HuH-7.5 (cell line): ENCODE data around the gene RASD2.

Experiments
- DNase-seq: peaks from one replicate; pipeline ENCODE4 v3.0.0; 2011; ENCODE audit warnings: low spot score

RASD2 gene

DNA sequence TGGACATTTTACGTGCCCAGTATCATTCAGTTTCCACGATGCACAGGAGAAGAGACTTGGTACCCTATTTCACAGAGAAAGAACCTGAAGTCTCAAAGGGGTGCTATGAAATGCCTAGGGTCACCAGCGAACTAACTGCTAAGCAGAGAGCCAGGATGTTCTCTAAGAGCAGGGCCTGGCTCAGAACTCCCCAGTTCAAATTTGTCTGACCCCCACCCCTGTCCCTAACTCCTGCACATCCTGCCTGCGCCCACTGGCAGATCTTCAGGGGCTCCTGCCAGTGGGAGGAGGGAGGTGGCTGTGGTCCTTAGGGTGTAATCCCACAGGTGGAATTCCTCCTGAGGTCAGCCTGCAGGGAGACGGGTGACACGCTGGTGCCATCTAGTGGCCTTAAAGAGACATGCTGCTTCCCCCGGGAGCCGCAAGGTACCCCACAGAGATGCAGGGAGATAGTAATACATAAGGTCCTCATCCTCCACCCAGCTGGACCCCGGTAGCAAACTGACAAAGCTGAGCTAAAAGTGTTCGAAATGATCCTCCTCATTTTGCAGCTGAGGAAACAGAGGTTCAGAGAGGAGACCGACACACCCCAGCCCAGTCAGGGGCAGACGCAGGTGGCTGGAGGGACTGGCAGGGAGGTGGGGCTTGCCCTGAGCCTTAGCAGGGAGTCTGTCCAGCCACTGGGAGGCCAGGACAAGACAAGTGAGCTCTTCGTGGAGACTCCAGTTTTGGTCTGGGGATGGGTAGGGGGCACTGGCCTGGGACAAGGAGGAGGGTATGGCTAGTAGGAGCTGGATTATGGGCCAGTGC, 42.4 kb downstream of the RASD2 start:
- peak; percentile 90 for DNase-seq

DNA sequence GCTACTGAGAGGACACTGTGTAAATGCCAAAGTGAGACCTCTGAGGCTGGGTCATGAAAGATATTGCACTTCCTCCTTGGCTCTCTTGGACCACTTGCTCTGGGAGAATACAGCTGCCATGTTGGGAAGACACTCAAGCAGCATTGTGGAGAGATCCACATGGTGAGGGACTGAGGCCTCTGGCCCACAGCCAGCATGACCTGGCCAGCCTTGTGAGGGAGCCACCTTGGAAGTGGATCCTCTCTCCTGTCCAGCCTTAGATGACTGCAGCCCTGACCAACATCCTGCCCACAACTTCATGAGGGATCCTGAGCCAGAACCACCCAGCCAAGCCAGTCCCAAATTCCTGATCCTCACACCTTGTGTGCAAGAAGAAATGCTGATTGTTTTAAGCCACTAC, 46.1 kb downstream of the RASD2 start:
- DNase-seq: no peak

DNA sequence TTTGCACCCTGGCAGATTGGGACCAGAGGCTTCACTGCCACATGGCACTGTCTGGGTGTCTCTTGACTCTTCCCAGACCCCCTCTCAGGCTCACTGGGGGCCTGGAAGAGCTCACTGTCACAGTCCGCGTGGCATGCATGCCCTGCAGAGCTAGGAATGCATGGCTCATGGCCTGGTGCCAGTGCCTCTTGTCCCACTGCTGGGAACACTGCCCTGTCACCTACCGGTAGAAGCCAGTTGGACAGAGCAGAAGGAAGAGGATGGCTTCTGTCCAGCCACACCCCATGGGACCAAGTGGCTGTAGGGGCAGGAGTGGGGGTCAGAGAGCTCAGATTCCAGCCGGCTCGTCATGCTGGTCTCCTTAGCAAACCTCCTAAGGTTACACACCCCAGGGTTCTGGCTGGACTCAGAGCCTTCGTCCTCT, 46.8 kb downstream of the RASD2 start:
- DNase-seq: no peak

DNA sequence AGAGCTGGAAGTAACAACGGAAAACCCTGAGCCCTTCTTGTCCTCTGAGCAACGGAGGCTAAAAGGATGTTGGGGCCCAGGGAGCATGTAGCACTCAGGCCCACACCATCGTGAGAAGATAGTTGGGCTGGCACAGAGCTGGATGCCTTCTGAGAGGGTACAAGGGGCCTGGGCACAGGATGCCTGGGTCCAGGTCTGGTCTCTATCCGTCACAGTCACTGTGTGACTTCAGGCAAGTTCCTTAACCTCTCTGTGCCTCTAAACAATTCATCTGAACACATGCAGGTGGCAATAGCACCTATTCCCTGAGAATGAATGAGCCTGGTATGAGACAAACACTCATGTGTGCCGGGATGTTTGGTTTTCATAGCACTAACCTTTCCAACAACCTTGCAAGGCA, 47.3 kb downstream of the RASD2 start:
- DNase-seq: no peak

DNA sequence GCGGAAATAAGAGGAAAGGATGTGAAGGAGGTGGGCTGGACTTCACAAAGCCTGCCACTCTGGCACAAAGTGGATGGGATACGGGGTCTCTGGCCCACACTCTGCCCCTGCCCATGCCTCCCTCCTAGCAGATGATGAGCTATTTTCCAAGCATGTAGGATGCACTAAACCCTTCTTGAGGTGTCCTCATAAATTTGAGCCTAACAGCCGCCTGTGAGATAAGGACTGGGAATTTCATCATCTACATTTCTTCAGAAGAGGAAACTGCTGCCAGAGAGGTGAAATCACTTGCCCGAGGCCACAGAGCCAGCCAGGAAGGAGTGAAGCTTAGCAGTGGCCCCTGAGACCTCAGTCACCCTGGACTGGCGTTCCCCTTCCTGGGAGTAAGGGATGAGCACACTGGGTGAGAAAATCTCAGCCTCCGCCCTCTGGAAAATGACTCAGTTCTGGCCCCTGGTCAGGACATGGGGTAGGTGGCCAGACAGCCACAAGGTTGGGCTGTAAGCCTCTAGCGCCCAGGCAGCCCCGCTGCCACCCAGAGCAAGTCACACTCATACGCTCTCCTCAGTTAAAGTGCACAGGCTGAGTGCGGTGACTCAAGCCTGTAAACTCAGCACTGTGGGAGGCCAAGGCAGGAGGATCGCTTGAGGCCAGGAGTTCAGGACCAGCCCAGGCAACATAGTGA, 48.6 kb downstream of the RASD2 start:
- no peak for DNase-seq

DNA sequence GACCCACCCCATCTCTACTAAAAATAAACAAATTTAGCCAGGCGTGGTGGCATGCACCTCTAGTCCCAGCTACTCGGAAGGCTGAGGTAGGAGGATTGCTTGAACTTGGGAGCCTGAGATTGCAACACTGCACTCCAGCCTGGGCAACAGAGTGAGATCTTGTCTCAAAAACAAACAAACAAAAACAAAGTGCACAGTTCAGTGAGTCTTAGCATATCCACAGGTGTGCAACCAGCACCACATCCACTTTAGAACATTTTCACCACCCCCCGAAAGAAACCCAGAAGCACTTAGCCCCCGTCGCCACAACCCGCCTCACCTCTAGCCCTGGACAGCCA, 49.1 kb downstream of the RASD2 start:
- no peak for DNase-seq

DNA sequence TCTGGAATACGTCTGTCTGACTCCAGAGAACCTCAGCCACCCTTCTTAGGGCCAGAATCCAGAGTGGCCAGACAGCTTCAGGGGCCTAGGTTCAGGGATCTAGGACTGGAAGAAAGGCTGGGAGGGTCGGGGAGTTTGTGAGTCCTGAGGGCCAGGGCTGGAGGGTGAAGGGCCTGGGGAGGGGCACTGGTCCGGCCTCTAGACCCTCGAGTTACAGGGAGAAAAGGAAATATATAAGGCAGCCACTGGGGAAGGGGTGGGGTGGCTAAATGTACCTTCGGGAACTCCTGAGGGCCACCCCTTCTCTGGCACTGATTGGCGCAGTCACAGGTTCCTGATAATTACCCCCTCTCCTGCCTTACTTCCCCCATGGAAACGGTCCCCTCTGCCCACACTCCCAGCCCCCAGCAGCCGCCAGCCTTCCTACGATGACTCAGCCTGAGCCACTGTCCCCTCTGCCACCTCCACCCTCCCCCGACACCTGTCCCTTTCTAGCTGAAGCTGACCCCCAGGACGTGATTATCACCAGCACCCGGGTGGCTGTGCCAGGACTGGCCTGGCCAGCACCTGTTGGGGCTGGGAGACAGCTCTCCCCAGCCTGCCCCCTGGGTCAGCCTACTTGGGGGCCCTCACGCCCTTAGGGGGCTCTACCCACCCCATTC, 50.1 kb downstream of the RASD2 start:
- no peak for DNase-seq

DNA sequence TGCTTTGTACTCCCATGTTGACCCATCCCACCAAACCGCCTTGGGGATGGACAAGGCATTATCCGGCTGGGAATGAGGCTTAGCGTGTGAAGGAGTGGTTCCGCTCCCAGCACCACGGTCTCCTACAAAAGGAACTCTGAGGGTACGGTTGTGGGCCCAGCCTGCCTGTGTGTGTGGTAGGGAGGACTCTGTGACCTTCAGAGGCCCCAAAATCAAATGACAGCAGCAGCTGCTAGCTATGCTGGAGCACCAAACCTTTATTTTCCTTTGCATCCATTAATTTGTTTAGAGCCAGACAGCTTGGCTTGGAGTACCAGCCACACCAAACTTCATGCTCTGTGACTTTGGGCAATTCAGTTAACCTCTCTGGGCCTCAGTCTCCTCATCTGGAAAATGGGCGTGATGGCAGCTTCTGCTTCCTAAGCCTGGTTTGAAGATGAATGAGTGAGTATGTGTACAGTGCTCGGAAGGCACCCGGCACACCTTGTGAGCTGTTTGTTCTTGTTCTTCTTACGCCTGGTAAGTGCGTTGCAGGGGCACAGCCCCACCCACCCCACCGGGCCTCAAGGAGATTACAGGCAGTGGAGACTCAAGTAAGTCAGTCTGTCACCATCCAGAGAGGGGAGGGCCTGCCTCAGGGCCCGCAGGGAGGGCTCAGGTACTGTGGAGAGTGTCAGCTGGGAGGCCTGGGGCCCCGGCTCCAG, 51.2 kb downstream of the RASD2 start:
- no peak for DNase-seq

DNA sequence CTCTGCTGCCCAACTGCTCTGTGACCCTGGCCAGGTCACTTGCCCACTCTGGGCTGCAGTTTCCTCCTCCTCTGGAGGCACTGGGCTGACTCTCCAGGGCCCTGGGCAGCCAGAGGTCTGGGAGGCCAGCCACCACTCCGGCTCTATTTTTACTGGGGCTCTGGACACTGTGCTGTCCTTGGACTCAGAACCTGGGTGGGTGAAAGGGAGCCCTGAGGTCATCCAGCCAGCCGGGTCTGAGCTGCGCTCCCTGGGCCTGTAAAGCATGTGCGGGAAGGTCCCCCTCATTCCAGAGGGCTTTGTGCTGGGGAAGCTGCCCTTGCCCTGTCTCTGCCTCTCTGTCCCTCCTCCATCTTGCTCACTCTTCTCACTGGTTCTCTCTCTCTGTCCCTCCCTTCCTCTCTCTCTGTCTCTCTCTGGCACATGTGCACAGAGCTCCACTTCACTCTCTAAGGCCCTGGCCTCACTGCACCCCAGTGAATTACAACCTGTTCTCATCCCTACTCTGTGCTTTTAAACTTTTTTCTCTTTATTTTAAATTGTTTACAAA, 51.9 kb downstream of the RASD2 start:
- no peak for DNase-seq

DNA sequence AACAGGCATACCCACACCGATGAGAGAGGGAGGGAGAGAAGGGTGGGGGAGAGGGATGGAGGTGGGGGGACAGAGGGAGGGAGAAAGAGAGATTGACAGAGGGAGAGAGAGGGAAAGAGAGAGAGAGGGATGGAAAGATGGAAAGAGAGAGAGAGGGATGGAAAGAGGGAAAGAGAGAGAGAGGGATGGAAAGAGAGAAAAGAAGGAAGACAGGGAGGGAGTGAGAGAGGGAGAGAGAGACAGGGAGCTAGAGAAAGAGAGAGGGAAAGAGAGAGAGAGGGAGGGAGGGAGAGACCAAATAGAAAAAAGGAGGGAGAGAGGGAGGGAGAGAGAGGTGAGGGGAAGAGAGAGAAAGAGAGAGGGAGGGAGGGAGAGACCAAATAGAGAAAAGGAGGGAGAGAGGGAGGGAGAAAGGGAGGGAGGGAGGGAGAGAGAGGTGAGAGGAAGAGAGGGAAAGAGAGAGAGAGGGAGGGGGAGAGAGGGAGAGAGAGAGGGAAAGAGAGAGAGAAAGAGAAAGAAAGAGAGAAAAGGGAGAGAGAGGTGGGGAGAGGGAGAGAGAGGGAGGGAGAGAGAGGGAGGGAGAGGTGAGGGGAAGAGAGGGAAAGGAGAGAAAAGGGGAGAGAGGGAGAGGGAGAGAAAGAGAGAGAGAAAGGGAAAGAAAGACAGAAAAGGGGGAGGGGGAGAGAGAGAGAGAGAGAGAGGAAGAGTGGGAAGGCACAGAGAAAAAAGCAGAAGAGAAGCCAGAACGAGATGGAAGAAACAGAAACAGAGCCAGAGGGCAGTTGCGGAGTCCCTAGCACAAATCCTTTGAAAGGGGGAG, 52.6 kb downstream of the RASD2 start:
- DNase-seq: no peak

DNA sequence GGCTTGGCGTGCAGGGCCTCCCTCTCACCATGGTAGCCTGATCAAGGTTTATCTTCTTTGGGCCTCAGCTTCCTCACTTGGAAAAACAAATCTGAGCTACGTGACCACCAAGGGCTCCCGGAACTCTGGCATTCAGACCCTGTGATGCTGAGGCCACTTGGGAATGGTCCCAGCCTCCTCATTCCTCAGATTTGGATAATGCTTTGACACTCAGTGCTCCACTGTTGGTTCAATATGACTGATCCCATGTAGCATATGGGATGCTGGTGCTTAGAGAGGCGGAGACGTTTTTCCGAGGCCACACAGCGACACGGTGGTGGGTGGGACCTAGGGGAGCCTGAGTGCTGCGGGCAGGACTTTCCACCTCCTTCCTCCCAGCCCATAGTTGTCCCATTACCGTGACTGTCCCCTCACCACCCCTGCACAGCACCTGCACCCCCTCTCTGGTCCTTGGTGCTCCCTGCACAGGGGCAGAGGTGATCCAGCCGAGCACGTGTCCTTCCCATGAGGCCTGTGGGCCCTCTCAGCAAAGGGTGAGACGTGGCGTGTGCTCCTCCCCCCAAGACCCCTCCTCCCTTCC, 53.4 kb downstream of the RASD2 start:
- DNase-seq: no peak

DNA sequence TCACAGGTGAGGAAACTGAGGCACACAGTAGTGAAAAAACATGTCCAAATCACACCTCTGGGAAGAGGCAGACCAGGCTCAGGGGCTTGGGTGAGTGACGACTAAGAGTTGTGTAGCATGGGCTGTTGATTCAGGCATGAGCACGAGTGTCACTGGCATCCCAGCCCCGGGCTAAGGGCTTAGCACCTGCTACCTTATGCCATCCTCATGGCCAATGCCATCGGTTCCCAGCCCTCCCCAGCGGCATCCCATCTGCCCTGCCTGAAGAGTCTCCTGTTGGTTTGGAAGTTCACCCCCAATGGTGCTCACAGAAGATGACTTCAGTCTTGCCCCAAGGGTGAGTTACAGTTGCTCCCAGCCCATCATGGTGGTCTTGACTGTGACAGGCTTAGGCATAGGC, 54.1 kb downstream of the RASD2 start:
- no peak for DNase-seq

DNA sequence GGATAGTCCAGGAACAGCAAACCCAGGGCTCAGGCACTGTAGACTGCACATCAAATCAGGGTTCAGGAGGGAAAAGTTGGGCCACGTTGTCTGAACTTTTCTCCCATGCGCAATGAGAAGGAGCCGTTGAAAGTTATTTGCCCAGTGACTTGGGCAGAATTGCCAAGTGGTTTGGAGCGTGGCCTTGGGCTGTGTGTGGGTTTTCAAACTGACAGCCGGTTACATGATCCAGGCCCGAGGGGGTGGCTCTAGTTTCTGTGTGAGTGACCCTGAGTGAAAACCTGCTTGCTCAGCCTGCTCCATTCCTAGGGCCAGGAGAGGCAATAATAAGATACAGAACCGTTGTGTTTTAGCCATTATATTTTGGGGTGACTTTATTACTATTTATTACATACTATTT, 56.2 kb downstream of the RASD2 start:
- DNase-seq: no peak

DNA sequence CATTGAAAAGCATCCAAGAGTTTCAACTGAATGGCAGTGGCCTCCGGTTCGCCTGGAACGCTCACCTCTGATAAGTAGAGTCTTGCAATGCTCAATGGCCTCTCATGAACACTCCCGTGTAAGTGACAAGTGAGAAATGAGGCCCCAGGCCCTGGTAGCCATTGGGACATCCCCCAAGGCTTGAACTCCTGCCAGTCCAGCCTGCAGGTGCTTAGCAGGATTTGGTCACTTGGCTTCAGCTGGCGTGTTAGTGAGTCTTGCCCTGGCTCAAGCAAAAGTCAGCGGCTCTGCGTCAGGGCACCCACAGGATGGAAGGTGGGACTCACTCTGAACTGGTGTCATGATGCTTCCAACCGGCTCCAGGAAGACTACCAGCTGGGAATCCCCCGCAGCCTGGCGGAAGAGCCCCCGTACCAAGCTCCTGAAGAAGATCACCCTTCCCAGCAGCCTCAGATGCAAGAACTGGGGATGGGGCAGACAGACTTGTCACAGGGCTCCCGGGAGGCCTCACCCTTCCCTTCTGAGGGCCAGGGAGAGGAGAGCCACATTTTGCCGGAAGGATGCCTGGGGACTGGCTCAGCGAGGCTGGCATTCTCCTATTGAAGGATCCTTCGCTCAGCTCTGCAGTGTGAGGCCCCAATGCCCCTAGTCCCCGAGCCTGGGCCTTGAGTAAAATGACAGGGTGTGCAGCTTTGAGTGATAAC, 57.2 kb downstream of the RASD2 start:
- DNase-seq: no peak

DNA sequence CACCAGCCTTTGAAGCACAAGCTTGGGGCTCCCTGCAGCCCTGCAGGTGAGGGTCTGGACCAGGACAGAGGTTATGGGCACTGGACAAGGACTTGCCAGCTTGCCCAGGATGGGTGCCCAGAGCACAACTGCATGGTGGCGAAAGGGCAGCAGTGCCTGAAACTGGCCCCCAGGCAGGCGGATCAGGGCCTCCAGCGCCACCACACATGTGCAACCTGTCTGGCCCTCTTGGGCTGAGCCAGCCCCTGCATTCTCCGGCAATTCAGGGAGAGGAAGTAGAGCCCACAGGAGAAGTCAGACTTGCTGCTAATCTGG, 57.7 kb downstream of the RASD2 start:
- no peak for DNase-seq

DNA sequence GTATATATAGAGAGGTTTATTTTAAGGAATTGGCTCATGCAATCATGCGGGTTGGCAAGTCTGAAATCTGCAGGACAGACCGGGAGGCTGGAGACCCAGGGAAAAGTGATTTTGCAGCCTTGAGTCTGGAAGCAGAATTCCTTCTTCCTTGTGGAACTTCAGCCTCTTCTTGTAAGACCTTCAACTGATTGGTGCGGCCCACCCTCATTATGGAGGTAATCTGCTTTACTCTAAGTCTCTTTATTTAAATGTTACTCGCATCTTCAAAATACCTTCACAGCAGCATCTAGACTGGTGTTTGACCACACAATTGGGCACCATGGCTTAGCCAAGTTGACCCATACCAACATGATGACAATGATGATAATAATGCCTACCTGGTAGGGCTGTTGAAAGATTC, 58.7 kb downstream of the RASD2 start:
- no peak for DNase-seq

DNA sequence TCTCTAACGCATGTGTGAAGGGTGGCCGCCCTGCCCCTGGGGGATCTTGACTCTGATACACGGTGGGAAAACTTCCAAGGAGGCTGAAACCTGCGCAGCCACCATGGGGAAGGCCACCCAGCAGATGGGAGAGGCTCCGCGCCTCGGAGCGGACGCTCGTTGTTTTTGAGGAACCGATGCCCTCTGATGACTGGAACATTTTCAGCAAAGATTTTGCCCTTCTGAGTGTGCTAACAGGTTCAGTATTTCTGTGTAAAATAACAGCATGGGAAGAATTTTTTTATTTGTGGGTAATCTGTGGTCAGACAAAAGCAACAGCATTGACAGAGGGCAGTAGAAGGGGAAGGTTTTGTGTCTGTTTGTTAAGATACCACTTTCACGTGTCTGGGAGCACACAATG, 59.8 kb downstream of the RASD2 start:
- no peak for DNase-seq

DNA sequence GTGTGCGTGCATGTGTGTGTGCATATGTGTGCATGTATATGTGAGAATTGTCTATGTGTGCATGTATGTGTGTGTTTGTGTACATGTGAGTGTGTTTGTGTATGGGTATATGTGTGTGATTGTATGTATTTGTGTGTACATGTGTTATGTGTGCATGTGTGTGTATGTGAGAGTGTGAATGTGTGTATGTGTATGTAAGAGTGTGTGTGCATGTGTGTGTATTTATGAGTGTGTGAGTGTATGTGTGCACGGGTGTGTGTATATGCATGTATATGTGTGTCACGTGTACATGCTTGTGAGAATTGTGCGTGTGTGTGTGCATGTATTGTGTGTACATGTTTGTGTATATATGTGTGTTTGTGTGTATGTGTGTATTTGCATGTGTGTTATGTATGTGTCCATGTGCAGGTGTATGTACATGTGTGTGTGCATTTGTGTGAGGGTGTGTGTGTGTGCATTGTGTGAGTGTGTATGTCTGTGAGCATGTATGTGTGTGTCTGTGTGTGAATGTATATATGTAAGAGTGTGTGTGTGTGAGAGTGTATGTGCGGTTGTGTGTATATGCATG, 60.5 kb downstream of the RASD2 start:
- no peak for DNase-seq

DNA sequence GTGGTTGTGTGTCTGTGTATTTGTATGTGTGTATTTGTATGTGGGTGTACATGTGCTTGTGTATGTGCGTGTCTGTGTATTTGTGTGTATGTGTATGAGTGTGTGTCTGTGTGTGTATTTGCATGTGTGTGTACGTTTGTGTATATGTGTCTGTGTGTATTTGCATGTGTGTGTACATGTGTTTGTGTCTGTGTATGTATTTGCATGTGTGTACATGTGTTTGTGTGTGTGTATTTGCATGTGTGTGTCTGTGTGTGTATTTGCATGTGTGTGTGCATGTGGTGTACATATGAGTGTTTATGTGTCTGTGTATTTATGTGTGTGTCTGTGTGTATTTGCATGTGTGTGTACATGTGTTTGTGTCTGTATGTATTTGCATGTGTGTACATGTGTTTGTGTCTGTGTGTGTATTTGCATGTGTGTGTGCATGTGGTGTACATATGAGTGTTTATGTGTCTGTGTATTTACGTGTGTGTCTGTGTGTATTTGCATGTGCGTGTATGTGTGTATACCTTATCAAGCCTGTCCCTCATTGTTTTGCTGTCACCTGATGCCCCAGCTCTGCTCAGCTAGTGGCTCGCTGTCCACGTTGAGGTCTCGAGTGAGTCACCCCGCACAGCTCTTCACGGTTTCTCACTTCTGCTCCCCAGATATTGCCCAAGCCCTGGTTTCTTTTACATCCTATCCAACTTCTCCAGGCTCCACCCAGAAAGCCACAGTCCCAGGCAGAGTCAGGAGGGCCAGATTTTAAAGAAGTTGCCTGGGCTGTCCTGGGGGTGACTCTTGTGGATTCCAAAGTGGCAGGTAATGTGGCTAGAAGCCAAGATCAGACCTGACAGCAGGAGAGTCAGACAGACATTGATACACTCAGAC, 61.3 kb downstream of the RASD2 start:
- DNase-seq: no peak
